ENCODE measurements around the gene ZNF577.
"Not testable (repeated sequence)": the region's sequence is repeated elsewhere in the genome, so short reads cannot be mapped to it uniquely, and the experiment has no call there.

ZNF577 gene

GRCh38 chr19:51887522-51888498, at the start of gene ZNF577:
Gene ZNF577 (minus strand): TSS chr19:51887951. CDS start chr19:51880382, 7,569 bp downstream.
- no peak for DNase-seq

GRCh38 chr19:51931921-51932320, 44.2 kb upstream of the ZNF577 start:
- no peak for DNase-seq

- DNase-seq, result no peak
Measured at GRCh38 chr19:51927859-51928258, 40.1 kb upstream of the ZNF577 start.

GRCh38 chr19:51926784-51927741, 39.3 kb upstream of the ZNF577 start, which contains the start of gene ZNF613:
Gene ZNF613 (plus strand): TSS chr19:51927472. CDS start chr19:51936221, 8,749 bp downstream.
- peak; percentile 79 for DNase-seq

- no peak for DNase-seq
Measured at GRCh38 chr19:51926426-51926783, 38.7 kb upstream of the ZNF577 start.

GRCh38 chr19:51921949-51922348, 34.2 kb upstream of the ZNF577 start:
- no peak for DNase-seq

GRCh38 chr19:51919606-51920005, 31.9 kb upstream of the ZNF577 start:
- no peak for DNase-seq

GRCh38 chr19:51916167-51916566, 28.4 kb upstream of the ZNF577 start:
- no peak for DNase-seq

GRCh38 chr19:51915324-51915867, 27.6 kb upstream of the ZNF577 start:
- no peak for DNase-seq

GRCh38 chr19:51907981-51908380, 20.2 kb upstream of the ZNF577 start:
- not testable (repeated sequence) for DNase-seq

GRCh38 chr19:51906108-51906507, 18.4 kb upstream of the ZNF577 start:
- not testable (repeated sequence) for DNase-seq

- DNase-seq, result not testable (repeated sequence)
Measured at GRCh38 chr19:51905639-51906038, 17.9 kb upstream of the ZNF577 start.

GRCh38 chr19:51905206-51905605, 17.5 kb upstream of the ZNF577 start:
- DNase-seq, result no peak

GRCh38 chr19:51904331-51905165, 16.8 kb upstream of the ZNF577 start, which contains the start of gene ZNF649:
Gene ZNF649 (minus strand): TSS chr19:51905017. CDS start chr19:51900107, 4,910 bp downstream.
- DNase-seq, result peak; percentile 69

GRCh38 chr19:51903192-51903591, 15.4 kb upstream of the ZNF577 start:
- no peak for DNase-seq

GRCh38 chr19:51901860-51902259, 14.1 kb upstream of the ZNF577 start:
- DNase-seq, result no peak

GRCh38 chr19:51891193-51891747, 3.5 kb upstream of the ZNF577 start:
- DNase-seq, result no peak

- DNase-seq, result no peak
Measured at GRCh38 chr19:51889934-51890333, 2.2 kb upstream of the ZNF577 start.

GRCh38 chr19:51884713-51885112, 3.0 kb downstream of the ZNF577 start:
- DNase-seq, result no peak

- DNase-seq, result no peak
Measured at GRCh38 chr19:51882518-51882917, 5.2 kb downstream of the ZNF577 start.

GRCh38 chr19:51873097-51873496, 14.7 kb downstream of the ZNF577 start:
- DNase-seq, result no peak
